OCI-LY7 (cell line): Measurements from ENCODE around the gene ZNF396.

Source experiments
- EZH2phosphoT487 ChIP-seq: fragments of 200-600 bp; sonication (generic); IDR thresholded peaks from 2 replicates; pipeline ENCODE4 v1.6.1; 2018; ENCODE audit warnings: low read depth, borderline replicate concordance, mild to moderate bottlenecking, mixed run types, antibody characterized with exemption, low read length, moderate library complexity, mixed read lengths
- TF ChIP-seq, protein P1 (sequence below): fragments of 200-600 bp; sonication (generic); conservative IDR thresholded peaks from 2 replicates; pipeline ENCODE4 v1.5.1; 2014; ENCODE audit warnings: mild to moderate bottlenecking, antibody characterized with exemption, low read length, moderate library complexity, mixed read lengths

DNA sequence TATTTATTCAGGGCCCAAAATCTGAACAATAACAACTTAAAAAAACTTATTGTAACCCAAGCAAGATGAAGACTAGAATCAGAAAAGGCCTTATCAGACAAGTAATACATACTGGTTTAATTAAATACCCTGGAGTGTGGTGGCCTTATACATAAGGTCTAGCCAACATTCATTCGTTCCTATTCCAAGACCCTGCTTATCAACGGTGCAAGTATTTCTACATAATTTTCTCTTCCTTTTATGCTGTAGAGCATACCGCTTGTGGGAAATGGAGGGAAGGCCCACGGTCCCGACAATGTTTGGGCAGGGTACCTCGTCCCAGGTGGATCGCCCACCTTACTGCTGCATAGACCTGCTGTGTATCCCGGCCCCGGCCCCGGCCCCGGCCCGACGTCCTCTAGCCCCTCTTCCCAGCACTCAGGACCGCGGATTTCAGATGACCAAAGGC, 33.6 kb downstream of the ZNF396 start:
- TF ChIP-seq, protein P1, sequence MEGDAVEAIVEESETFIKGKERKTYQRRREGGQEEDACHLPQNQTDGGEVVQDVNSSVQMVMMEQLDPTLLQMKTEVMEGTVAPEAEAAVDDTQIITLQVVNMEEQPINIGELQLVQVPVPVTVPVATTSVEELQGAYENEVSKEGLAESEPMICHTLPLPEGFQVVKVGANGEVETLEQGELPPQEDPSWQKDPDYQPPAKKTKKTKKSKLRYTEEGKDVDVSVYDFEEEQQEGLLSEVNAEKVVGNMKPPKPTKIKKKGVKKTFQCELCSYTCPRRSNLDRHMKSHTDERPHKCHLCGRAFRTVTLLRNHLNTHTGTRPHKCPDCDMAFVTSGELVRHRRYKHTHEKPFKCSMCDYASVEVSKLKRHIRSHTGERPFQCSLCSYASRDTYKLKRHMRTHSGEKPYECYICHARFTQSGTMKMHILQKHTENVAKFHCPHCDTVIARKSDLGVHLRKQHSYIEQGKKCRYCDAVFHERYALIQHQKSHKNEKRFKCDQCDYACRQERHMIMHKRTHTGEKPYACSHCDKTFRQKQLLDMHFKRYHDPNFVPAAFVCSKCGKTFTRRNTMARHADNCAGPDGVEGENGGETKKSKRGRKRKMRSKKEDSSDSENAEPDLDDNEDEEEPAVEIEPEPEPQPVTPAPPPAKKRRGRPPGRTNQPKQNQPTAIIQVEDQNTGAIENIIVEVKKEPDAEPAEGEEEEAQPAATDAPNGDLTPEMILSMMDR: no peak
- no peak for TF ChIP-seq EZH2phosphoT487
